Measurements from ENCODE around the gene GALK2. TPM values are rescaled to one million over a fixed set of nuclear protein-coding genes. Genes with fewer than 3 reads are reported as not detected.

GALK2 gene
- total and polyA plus RNA-seq, 2 of the 8 experiments (the other 6 are each of a cell fraction or from before 2014, with no cell fraction given): 8.7 to 16.1 TPM

GRCh38 chr15:49168016-49168415, 2.0 kb upstream of the GALK2 start:
- Histone ChIP-seq H3K9me3 (ENCODE audit: insufficient read depth in 2 of 2, low read depth in 1 of 2, low read length in 1 of 2) (no peaks in the 10 kb centered on the region), H3K27me3 (replicated peaks in 1 of 4; ENCODE audit: control insufficient read depth in 3 of 4, extremely low read depth in 1 of 4, insufficient read depth in 3 of 4, low read length in 3 of 4) (no peaks in the 10 kb centered on the region; a peak in 2 of 7 replicates), H2BK120ac (replicated peaks; ENCODE audit: low read depth, low read length) (no peak overlapping the region), H3K56ac (replicated peaks; ENCODE audit: insufficient read length, low read depth, low read length) (no peak overlapping the region), H4K91ac (replicated peaks; ENCODE audit: insufficient read length, low read length) (no peak overlapping the region), H3K14ac (ENCODE audit: insufficient read length) (no peak overlapping the region), H3K36me3 (ENCODE audit: control insufficient read depth in 2 of 4, insufficient read depth in 4 of 4, low read length in 3 of 4) (no peaks in the 10 kb centered on the region), H3K23me2 (ENCODE audit: low read depth, low read length) (no peaks in the 10 kb centered on the region; the same call in 1 of the 2 replicates), H3K79me2 (ENCODE audit: control insufficient read depth in 1 of 2, insufficient read depth in 2 of 2, low read length in 2 of 2) (peaks cover 0 to 7% of the 10 kb centered on the region in 2 experiments; a peak in 2 of 4 replicates), H3K4me3 (ENCODE audit: extremely low read depth in 1 of 4, insufficient read depth in 2 of 4, low read depth in 3 of 4, low read length in 4 of 4) (no peak overlapping the region), H2BK5ac (ENCODE audit: low read depth, low read length) (no peak overlapping the region), H4K8ac (ENCODE audit: extremely low read depth, insufficient read depth, low read length) (no peak overlapping the region), H2BK12ac (ENCODE audit: low read depth, low read length) (no peak overlapping the region), H3K4ac (replicated peaks; ENCODE audit: insufficient read length, low read depth, low read length) (no peak overlapping the region), H3K9ac (replicated peaks in 1 of 4; ENCODE audit: extremely low read depth in 1 of 4, low read depth in 3 of 4, low read length in 3 of 4) (no peak overlapping the region), H3K4me1 (replicated peaks in 1 of 4; ENCODE audit: control insufficient read depth in 3 of 4, insufficient read depth in 4 of 4, low read length in 3 of 4) (no peaks in the 10 kb centered on the region), H2BK20ac (ENCODE audit: low read length) (no peak overlapping the region), H4K5ac (ENCODE audit: insufficient read length, low read depth, low read length) (no peak overlapping the region), H3K27ac (ENCODE audit: low read depth, low read length) (no peak overlapping the region), H3K79me1 (ENCODE audit: low read depth, low read length) (no peaks in the 10 kb centered on the region), H3K18ac (ENCODE audit: extremely low read depth, low read length) (no peak overlapping the region), H3K4me2 (ENCODE audit: insufficient read depth in 1 of 2, low read depth in 2 of 2, low read length in 2 of 2) (no peak overlapping the region), H2AFZ (ENCODE audit: low read length) (no peak overlapping the region), H2AK5ac (ENCODE audit: low read depth, low read length) (no peak overlapping the region), H3K23ac (ENCODE audit: insufficient read length) (no peak overlapping the region), H2BK15ac (ENCODE audit: low read length) (no peak overlapping the region), H4K20me1 (replicated peaks in 1 of 2; ENCODE audit: control insufficient read depth in 1 of 2, insufficient read depth in 2 of 2, low read length in 2 of 2) (no peaks in the 10 kb centered on the region)
- FAIRE-seq (no peak), DNase-seq (ENCODE audit: low read depth in 1 of 2, low spot score in 2 of 2) (no peak)
- TF ChIP-seq NRF1 (IDR thresholded peaks at IDR 0.05; ENCODE audit: low read depth, low read length) (no peak), BRCA1 (IDR thresholded peaks at IDR 0.05; ENCODE audit: low read depth, low read length) (no peak), USF2 (IDR thresholded peaks at IDR 0.05; ENCODE audit: low read length) (no peak), PHF8 (conservative IDR thresholded peaks at IDR 0.05; ENCODE audit: low read depth, low read length) (no peak), BCL11A (IDR thresholded peaks at IDR 0.05; ENCODE audit: low read depth in 2 of 2, low read length in 2 of 2) (no peak), SRF (IDR thresholded peaks at IDR 0.05; ENCODE audit: low read depth, low read length) (no peak)
- POLR2A ChIA-PET (ENCODE audit: partially characterized antibody): interaction anchor here (3.3 kb wide), 1 partner anchor 13 kb away, joined by 17 read pairs; the partner anchor contains the start of gene COPS2
- 95% methylated on average over 3 of the region's 3 CpGs; no CpG with 5 or more reads in 1 of the 2 experiments for WGBS, 2 experiments (ENCODE audit: extremely low coverage in 1 of 2, insufficient coverage in 1 of 2, insufficient read length in 1 of 2, insufficient replicate concordance in 2 of 2, low coverage in 1 of 2, low lambda C conversion rate in 2 of 2, missing lambda C conversion rate in 1 of 2)
- CTCF ChIA-PET (ENCODE audit: partially characterized antibody): no interaction called here

All from H1 (cell line).